Loucy (cell line): ENCODE measurements around the gene SEC23IP.

Source experiments
- H2AFZ ChIP-seq: fragments of 200-600 bp; sonication (generic); 2 replicates; pipeline ENCODE4 v1.6.0; 2016; ENCODE audit warnings: antibody characterized with exemption, mild to moderate bottlenecking, low read length, moderate library complexity
- H3F3A ChIP-seq: fragments of 200-600 bp; 2 replicates; pipeline ENCODE4 v1.6.0; 2016; ENCODE audit warnings: antibody characterized with exemption, low read depth, mild to moderate bottlenecking
- H3K27me3 ChIP-seq: fragments of 200-600 bp; sonication (generic); 2 replicates; pipeline ENCODE4 v1.6.1; 2014; ENCODE audit warnings: low read length, mild to moderate bottlenecking; ENCODE audit not compliant: insufficient read depth, poor library complexity, severe bottlenecking
- H3K36me3 ChIP-seq: fragments of 200-600 bp; sonication (generic); 2 replicates; pipeline ENCODE4 v1.6.1; 2016; ENCODE audit warnings: low read length; ENCODE audit not compliant: insufficient read depth
- H3K4me1 ChIP-seq: fragments of 200-600 bp; sonication (generic); 2 replicates; pipeline ENCODE4 v1.5.1; 2014; ENCODE audit warnings: low read length, mild to moderate bottlenecking; ENCODE audit not compliant: insufficient read depth, poor library complexity, severe bottlenecking
- H3K4me2 ChIP-seq: fragments of 200-600 bp; sonication (generic); 2 replicates; pipeline ENCODE4 v1.6.0; 2014; ENCODE audit warnings: antibody characterized with exemption, low read length, low read depth, mild to moderate bottlenecking; ENCODE audit not compliant: poor library complexity, severe bottlenecking
- H3K4me3 ChIP-seq: fragments of 200-600 bp; sonication (generic); 2 replicates; pipeline ENCODE4 v1.5.1; 2014; ENCODE audit warnings: low read length, mild to moderate bottlenecking, mixed read lengths; ENCODE audit not compliant: poor library complexity, severe bottlenecking
- H3K79me2 ChIP-seq: fragments of 200-600 bp; sonication (generic); 2 replicates; pipeline ENCODE4 v1.6.1; 2014; ENCODE audit warnings: low read length; ENCODE audit not compliant: insufficient read depth
- H3K9ac ChIP-seq: fragments of 200-600 bp; sonication (generic); 2 replicates; pipeline ENCODE4 v1.6.0; 2014; ENCODE audit warnings: mild to moderate bottlenecking, low read depth, low read length, moderate library complexity; ENCODE audit not compliant: poor library complexity, severe bottlenecking
- H3K9me2 ChIP-seq: fragments of 200-600 bp; sonication (generic); replicated peaks from 2 replicates; pipeline ENCODE4 v1.6.1; 2016; ENCODE audit warnings: low read depth, low read length, mixed read lengths
- H3K9me3 ChIP-seq: fragments of 200-600 bp; sonication (generic); 2 replicates; pipeline ENCODE4 v1.6.1; 2014; ENCODE audit warnings: mild to moderate bottlenecking, antibody characterized with exemption, low read length, low read depth; ENCODE audit not compliant: insufficient read depth
- H4K20me1 ChIP-seq: fragments of 200-600 bp; sonication (generic); 2 replicates; pipeline ENCODE4 v1.6.0; 2014; ENCODE audit warnings: antibody characterized with exemption, low read length, mild to moderate bottlenecking; ENCODE audit not compliant: insufficient read depth, poor library complexity, severe bottlenecking
- CTCF ChIP-seq: fragments of 200-600 bp; sonication (generic); conservative IDR thresholded peaks from 2 replicates; pipeline ENCODE4 v1.5.1; 2014; ENCODE audit warnings: mild to moderate bottlenecking, antibody characterized with exemption, low read length
- EZH2phosphoT487 ChIP-seq: fragments of 200-600 bp; IDR thresholded peaks from 2 replicates; pipeline ENCODE4 v1.6.1; 2018; ENCODE audit warnings: antibody characterized with exemption, mild to moderate bottlenecking, moderate library complexity, borderline replicate concordance

Gene SEC23IP

GRCh38 chr10:119931871-119932270 is 39.3 kb downstream of the SEC23IP start:
- Histone ChIP-seq H3K79me2 (no peaks in the 10 kb centered on the region), H3K4me3 (no peak overlapping the region), H3K36me3 (peaks cover 75% of the 10 kb centered on the region), H3K9ac (no peak overlapping the region), H3K4me1 (no peaks in the 10 kb centered on the region), H4K20me1 (no peaks in the 10 kb centered on the region), H3K9me3 (no peaks in the 10 kb centered on the region), H2AFZ (no peak overlapping the region), H3K9me2 (no peaks in the 10 kb centered on the region), H3K27me3 (no peaks in the 10 kb centered on the region), H3F3A (no peaks in the 10 kb centered on the region), H3K4me2 (no peak overlapping the region)
- TF ChIP-seq EZH2phosphoT487, result no peak
- TF ChIP-seq CTCF, result no peak

- no peaks in the 10 kb centered on the region for H3K27me3 ChIP-seq
- H3K36me3 ChIP-seq, result peaks cover 68% of the 10 kb centered on the region
- no peak overlapping the region for H3K9ac ChIP-seq
- H3K9me2 ChIP-seq, result no peaks in the 10 kb centered on the region
- H4K20me1 ChIP-seq, result no peaks in the 10 kb centered on the region
- H2AFZ ChIP-seq, result no peak overlapping the region
- no peak overlapping the region for H3K4me2 ChIP-seq
- H3F3A ChIP-seq, result no peaks in the 10 kb centered on the region
- H3K4me1 ChIP-seq, result no peaks in the 10 kb centered on the region
- TF ChIP-seq CTCF (no peak), EZH2phosphoT487 (no peak)
- no peaks in the 10 kb centered on the region for H3K9me3 ChIP-seq
- H3K79me2 ChIP-seq, result no peaks in the 10 kb centered on the region
- H3K4me3 ChIP-seq, result no peak overlapping the region
Observed at GRCh38 chr10:119932631-119933030, 40.1 kb downstream of the SEC23IP start.

GRCh38 chr10:119933179-119933578 is 40.6 kb downstream of the SEC23IP start:
- Histone ChIP-seq H3K36me3 (peaks cover 68% of the 10 kb centered on the region), H4K20me1 (no peaks in the 10 kb centered on the region), H3K9me3 (no peaks in the 10 kb centered on the region), H2AFZ (no peak overlapping the region), H3K9ac (no peak overlapping the region), H3K27me3 (no peaks in the 10 kb centered on the region), H3K9me2 (no peaks in the 10 kb centered on the region), H3K4me2 (no peak overlapping the region), H3K4me1 (no peaks in the 10 kb centered on the region), H3F3A (no peaks in the 10 kb centered on the region), H3K4me3 (no peak overlapping the region), H3K79me2 (no peaks in the 10 kb centered on the region)
- no peak for TF ChIP-seq EZH2phosphoT487
- TF ChIP-seq CTCF, result peak; percentile 70
